HepG2 (cell line): ENCODE data around the gene MCFD2. TPM values are rescaled to one million over a fixed set of nuclear protein-coding genes. Genes with fewer than 3 reads are reported as not detected.
A peak's percentile ranks its signal among the peaks of the same experiment; 100 is the strongest.

Experiments used
- BCLAF1 ChIP-seq: fragments of 450-650 bp; IDR thresholded peaks from 2 replicates; pipeline ENCODE4 v1.6.1; 2017; ENCODE audit warnings: mild to moderate bottlenecking
- DMAP1 ChIP-seq: IDR thresholded peaks from 2 replicates; pipeline ENCODE4 v1.6.1; 2016
- HDAC1 ChIP-seq: sonication (generic); formaldehyde crosslinking; IDR thresholded peaks from 2 replicates; pipeline ENCODE4 v1.5.1; 2020; ENCODE audit warnings: mild to moderate bottlenecking, missing genetic modification reagents
- KIAA2018 ChIP-seq: sonication (generic); formaldehyde crosslinking; IDR thresholded peaks from 2 replicates; pipeline ENCODE4 v1.5.0; 2020; ENCODE audit warnings: mild to moderate bottlenecking, missing genetic modification reagents, borderline replicate concordance
- RARA ChIP-seq: IDR thresholded peaks from 2 replicates; pipeline ENCODE4 v1.6.1; 2016; ENCODE audit warnings: missing genetic modification reagents, missing compliant biosample characterization
- ZFYVE20 ChIP-seq: sonication (generic); formaldehyde crosslinking; IDR thresholded peaks from 2 replicates; pipeline ENCODE4 v1.8.0; 2023; ENCODE audit warnings: low read depth, mild to moderate bottlenecking, moderate library complexity, missing genetic modification reagents, borderline replicate concordance
- ZNF362 ChIP-seq: sonication (generic); formaldehyde crosslinking; IDR thresholded peaks from 2 replicates; pipeline ENCODE4 v1.4.0; 2020; ENCODE audit warnings: missing genetic modification reagents, mild to moderate bottlenecking, borderline replicate concordance
- ZNF678 ChIP-seq: sonication (generic); formaldehyde crosslinking; IDR thresholded peaks from 2 replicates; pipeline ENCODE4 v1.4.0; 2020; ENCODE audit warnings: mild to moderate bottlenecking, missing genetic modification reagents
- ZNF7 ChIP-seq: IDR thresholded peaks from 2 replicates; pipeline ENCODE4 v1.6.1; 2016; ENCODE audit warnings: missing biosample characterization, missing genetic modification reagents
- ZNF761 ChIP-seq: sonication (generic); formaldehyde crosslinking; conservative IDR thresholded peaks from 2 replicates; pipeline ENCODE4 v1.4.0; 2020; ENCODE audit warnings: mild to moderate bottlenecking, missing genetic modification reagents
- polyA plus RNA-seq, 8 experiments: library from polyadenylated mRNA; depleted of rRNA in 3 of 8; stranded (reverse) in 7 of 8; unstranded in 1 of 8; fragments of >200 nt; fragmentation: Illumina TruSeq in 4 of 8; extraction: Trizol in 4 of 8; gene quantifications; 2 replicates each; pipeline versions ENCODE4 v1.2.1 to v1.2.3, GENCODE V29; 2011 to 2016; ENCODE audit warnings: low read depth in 4 of 8, missing spikeins in 1 of 8, mixed read lengths in 1 of 8; ENCODE audit not compliant: insufficient read depth in 1 of 8
- total RNA-seq, 5 experiments: library from RNA; depleted of rRNA; stranded (reverse); fragments of >200 nt; fragmentation: Illumina TruSeq; extraction: Trizol; gene quantifications; 2 replicates each; pipeline ENCODE4 v1.2.3, GENCODE V29; 2016; ENCODE audit warnings: low read depth in 1 of 5
- TF ChIP-seq, protein P1 (sequence below): sonication (generic); formaldehyde crosslinking; IDR thresholded peaks from 2 replicates; pipeline ENCODE4 v1.5.1; 2020; ENCODE audit warnings: mild to moderate bottlenecking, missing genetic modification reagents, borderline replicate concordance
- TF ChIP-seq, protein P2 (sequence below): sonication (generic); formaldehyde crosslinking; IDR thresholded peaks from 2 replicates; pipeline ENCODE4 v1.5.1; 2020; ENCODE audit warnings: mild to moderate bottlenecking, missing genetic modification reagents, moderate library complexity

MCFD2 gene
- total and polyA plus RNA-seq, 2 of the 13 experiments (the other 11 are each of a cell fraction or from before 2014, with no cell fraction given): 183 to 232 TPM

GRCh38 chr2:46913471-46914381 is 1.9 kb downstream of the MCFD2 start (continued):
- TF ChIP-seq BCLAF1 (no peak), ZNF7 (CRISPR knock-in tag) (no peak), HDAC1 (CRISPR knock-in tag) (peak; percentile 43; the same call in 1 of the 2 replicates), KIAA2018 (CRISPR knock-in tag) (no peak), ZNF761 (CRISPR knock-in tag) (0 out of 2 replicates have a peak, but pooled peaks have one; percentile 30), ZFYVE20 (no peak), RARA (CRISPR knock-in tag) (peak; percentile 42; the same call in 1 of the 2 replicates), DMAP1 (CRISPR knock-in tag) (0 out of 2 replicates have a peak, but pooled peaks have one; percentile 46), ZNF362 (no peak), ZNF678 (CRISPR knock-in tag) (no peak)
- TF ChIP-seq, protein P1, sequence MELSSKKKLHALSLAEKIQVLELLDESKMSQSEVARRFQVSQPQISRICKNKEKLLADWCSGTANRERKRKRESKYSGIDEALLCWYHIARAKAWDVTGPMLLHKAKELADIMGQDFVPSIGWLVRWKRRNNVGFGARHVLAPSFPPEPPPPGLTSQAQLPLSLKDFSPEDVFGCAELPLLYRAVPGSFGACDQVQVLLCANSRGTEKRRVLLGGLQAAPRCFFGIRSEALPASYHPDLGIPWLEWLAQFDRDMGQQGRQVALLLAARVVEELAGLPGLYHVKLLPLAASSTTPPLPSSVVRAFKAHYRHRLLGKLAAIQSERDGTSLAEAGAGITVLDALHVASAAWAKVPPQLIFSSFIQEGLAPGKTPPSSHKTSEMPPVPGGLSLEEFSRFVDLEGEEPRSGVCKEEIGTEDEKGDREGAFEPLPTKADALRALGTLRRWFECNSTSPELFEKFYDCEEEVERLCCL (CRISPR knock-in tag): no peak
- TF ChIP-seq, protein P2, sequence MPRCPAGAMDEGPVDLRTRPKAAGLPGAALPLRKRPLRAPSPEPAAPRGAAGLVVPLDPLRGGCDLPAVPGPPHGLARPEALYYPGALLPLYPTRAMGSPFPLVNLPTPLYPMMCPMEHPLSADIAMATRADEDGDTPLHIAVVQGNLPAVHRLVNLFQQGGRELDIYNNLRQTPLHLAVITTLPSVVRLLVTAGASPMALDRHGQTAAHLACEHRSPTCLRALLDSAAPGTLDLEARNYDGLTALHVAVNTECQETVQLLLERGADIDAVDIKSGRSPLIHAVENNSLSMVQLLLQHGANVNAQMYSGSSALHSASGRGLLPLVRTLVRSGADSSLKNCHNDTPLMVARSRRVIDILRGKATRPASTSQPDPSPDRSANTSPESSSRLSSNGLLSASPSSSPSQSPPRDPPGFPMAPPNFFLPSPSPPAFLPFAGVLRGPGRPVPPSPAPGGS (CRISPR knock-in tag): peak; percentile 1; the same call in 1 of the 2 replicates
